ENCODE data around the gene OVOL2. TPM values are rescaled to one million over a fixed set of nuclear protein-coding genes. Genes with fewer than 3 reads are reported as not detected.

The OVOL2 gene
- total RNA-seq, 1 donor from 2014 or later: 0.23 TPM

DNA sequence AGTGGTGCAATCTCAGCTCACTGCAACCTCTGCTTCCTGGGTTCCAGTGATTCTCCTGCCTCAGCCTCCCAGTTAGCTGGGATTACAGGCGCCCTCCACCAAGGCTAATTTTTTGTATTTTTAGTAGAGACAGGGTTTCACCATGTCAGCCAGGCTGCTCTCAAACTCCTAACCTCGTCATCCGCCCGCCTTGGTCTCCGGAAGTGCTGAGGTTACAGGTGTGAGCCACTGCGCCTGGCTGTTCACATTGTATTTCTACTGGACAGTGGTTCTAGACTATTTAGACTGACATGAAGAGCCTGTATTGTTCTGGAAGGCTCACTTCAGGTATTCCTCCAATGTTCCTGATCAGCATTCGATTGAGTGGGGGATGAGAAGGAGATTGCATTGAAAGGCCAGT lies 14.8 kb upstream of the OVOL2 start:
- TF ChIP-seq, protein P1, sequence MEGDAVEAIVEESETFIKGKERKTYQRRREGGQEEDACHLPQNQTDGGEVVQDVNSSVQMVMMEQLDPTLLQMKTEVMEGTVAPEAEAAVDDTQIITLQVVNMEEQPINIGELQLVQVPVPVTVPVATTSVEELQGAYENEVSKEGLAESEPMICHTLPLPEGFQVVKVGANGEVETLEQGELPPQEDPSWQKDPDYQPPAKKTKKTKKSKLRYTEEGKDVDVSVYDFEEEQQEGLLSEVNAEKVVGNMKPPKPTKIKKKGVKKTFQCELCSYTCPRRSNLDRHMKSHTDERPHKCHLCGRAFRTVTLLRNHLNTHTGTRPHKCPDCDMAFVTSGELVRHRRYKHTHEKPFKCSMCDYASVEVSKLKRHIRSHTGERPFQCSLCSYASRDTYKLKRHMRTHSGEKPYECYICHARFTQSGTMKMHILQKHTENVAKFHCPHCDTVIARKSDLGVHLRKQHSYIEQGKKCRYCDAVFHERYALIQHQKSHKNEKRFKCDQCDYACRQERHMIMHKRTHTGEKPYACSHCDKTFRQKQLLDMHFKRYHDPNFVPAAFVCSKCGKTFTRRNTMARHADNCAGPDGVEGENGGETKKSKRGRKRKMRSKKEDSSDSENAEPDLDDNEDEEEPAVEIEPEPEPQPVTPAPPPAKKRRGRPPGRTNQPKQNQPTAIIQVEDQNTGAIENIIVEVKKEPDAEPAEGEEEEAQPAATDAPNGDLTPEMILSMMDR (conservative IDR thresholded peaks at IDR 0.05; ENCODE audit: low read depth, low read length): no peak
- H3K4me3 ChIP-seq (ENCODE audit: low read depth, low read length): no peak overlapping the region
- no peak for DNase-seq (ENCODE audit: low read depth)

DNA sequence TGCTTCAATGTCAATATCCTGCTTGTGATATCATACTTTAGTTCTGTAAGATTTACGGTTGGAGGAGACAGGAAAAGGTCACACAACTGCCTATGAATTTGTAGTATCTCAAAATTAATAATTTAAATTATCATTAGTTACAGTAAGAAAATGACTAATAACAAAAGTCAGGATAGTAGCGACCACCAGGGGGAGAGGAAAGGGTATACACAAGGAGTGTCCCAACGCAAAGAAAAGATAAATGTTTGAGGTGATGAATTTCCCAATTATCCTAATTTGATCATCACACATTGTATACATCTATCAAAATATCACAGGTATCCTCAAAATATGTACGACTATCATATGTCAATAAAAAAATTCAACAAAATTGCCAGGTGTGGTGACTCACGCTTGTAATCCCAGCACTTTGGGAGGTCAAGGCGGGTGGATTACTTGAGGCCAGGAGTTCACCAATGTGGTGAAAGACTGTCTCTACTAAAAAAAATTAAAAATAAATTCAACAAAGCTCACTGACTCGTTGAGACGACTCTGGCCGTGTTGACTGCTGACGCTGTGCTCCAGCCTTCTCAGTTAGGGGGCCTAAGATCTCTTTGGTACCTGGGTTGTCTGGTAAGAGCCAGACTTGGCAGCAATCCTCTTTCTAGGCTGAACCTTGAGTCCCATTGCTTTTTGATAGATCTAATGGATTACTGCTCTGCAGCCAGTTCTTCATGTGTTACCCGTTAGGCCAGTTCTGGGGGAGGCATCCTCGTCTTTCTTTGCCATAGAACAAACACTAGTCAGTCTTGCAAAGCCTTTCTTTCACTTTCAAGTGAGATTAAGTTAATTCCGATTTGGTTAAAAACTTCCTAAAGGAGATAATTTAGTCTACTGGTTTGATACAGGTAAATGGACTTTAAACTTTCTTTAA lies 9.0 kb upstream of the OVOL2 start:
- DNase-seq (ENCODE audit: low read depth): no peak
- no peak overlapping the region for H3K4me3 ChIP-seq (ENCODE audit: low read depth, low read length)
- TF ChIP-seq, protein P1 (conservative IDR thresholded peaks at IDR 0.05; ENCODE audit: low read depth, low read length): peak; percentile 34

DNA sequence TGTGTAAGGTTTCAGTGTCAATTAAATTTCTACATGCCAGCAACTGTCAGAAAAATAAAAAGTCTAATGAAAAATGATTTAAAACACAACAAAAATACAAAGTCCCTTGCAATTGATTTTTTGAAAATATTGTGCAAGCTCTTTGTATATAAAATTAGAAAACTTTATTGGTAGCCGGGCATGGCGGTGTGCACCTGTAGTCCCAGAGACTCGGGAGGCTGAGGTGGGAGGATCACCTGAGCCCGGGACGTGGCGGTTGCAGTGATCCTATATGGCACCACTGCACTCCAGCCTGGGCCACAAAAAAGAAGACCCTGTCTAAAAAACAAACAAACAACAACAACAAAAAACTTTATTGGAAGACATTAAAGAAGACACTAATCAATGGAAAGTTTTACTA lies 6.0 kb upstream of the OVOL2 start:
- TF ChIP-seq, protein P1 (conservative IDR thresholded peaks at IDR 0.05; ENCODE audit: low read depth, low read length): no peak
- DNase-seq (ENCODE audit: low read depth): no peak
- H3K4me3 ChIP-seq (ENCODE audit: low read depth, low read length): no peak overlapping the region

DNA sequence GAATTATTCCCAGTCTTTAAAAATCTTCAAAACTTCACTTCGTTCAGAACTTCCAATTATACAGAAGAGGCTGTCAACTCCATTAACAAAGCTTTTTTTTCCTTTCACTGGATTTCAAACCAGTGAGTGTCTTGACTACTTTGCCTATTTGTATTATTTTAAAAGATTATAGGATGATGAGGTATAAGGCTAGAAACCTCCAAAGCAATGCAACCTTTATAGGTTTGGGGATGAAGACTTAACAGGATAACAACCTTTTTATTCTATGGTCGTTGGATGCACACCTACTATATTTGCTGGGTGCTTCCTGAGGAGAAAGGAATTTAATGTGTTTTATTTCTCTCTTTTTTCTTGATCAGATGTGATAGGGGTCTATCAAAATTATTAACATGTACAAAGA lies 1.9 kb upstream of the OVOL2 start:
- TF ChIP-seq, protein P1 (conservative IDR thresholded peaks at IDR 0.05; ENCODE audit: low read depth, low read length): no peak
- H3K4me3 ChIP-seq (ENCODE audit: low read depth, low read length): no peak overlapping the region
- DNase-seq (ENCODE audit: low read depth): no peak

DNA sequence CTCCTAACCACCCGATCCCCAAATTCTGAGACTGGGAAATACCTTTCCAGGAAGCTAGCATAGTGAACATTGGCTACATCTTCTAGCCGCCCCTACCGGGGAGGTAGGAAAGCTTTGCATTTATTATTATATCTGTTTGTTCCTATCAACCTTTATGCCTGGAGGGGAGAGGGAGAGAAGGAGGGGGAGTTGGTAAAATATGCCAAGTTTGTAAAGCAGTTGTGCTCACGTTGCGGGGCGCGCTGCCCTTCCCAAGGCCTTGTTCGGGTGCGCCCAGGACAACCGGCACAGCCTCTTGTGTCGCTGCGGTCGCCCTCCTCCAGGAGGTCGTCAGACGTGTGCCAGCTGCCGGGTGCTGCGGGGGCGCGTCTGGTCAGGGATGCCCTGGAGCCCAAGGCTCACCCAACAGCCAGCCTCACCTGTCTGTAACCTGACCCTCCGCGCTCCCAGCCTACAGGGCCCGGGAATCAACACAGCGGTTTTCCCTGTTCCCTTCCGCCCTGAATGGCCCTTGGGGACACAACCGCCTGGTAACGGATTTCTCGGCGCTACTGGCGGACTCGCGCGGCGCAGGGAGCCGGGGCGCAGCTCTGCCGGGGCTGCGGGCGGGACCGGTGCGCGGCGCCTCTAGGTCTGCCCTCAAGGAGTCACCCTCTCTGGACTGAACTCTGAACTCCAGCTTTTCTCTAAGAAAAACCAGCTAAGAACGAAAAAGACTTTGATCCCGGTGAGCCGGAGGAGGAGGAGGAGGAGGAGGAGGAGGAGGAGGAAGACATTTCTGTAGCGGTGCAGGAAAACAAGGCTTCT lies 1.1 kb upstream of the OVOL2 start:
- TF ChIP-seq, protein P1 (conservative IDR thresholded peaks at IDR 0.05; ENCODE audit: low read depth, low read length): no peak
- H3K4me3 ChIP-seq (ENCODE audit: low read depth, low read length): peak overlapping the region; percentile 5
- DNase-seq (ENCODE audit: low read depth): no peak

DNA sequence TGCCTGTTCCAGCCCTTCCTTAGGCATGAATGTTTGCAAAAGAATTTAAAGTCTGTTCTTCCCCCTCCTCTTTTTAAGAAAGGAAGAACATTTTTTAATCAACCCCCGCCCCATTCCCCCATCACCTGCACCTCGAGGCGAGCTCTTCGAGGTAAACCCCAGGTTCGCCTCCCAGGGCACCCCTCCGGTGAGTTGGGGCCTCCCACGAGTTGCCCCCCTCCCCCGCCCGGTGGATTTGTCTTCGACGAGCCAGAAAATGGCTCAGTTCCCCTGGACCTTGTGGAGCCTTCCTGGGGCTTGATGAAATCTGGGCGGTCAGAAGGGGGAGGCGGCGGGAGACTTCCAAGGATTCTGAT lies 256 bp upstream of the OVOL2 start:
- TF ChIP-seq, protein P1 (conservative IDR thresholded peaks at IDR 0.05; ENCODE audit: low read depth, low read length): no peak
- peak overlapping the region; percentile 43 for H3K4me3 ChIP-seq (ENCODE audit: low read depth, low read length)
- DNase-seq (ENCODE audit: low read depth): no peak

All from epithelial cell of proximal tubule (primary cell).